PFSK-1 (cell line): Measurements from ENCODE around the gene CREB3L2.

Source experiments
- FOXP2 ChIP-seq: optimal IDR thresholded peaks from 2 replicates; pipeline ENCODE3; 2011; ENCODE audit warnings: borderline replicate concordance, control low read depth, inconsistent platforms; ENCODE audit not compliant: insufficient read depth; ENCODE audit errors: extremely low read length, extremely low read depth
- POLR2AphosphoS5 ChIP-seq: IDR thresholded peaks from 2 replicates; pipeline ENCODE4 v1.6.1; 2012; ENCODE audit warnings: low read depth, mild to moderate bottlenecking, control low read depth, low read length, moderate library complexity
- SIN3A ChIP-seq: IDR thresholded peaks from 2 replicates; pipeline ENCODE4 v1.6.1; 2012; ENCODE audit warnings: mild to moderate bottlenecking, low read length, moderate library complexity, borderline replicate concordance; ENCODE audit not compliant: insufficient read depth
- TAF1 ChIP-seq: IDR thresholded peaks from 2 replicates; pipeline ENCODE4 v1.6.1; 2012; ENCODE audit warnings: low read length, control low read depth, borderline replicate concordance; ENCODE audit not compliant: insufficient read depth
- TF ChIP-seq, protein P1 (sequence below), 2 experiments: IDR thresholded peaks; 2 replicates each; pipeline versions ENCODE4 v1.6.1 to v1.8.0; 2011 to 2012; ENCODE audit warnings: low read depth in 2 of 2, low read length in 2 of 2, control low read depth in 1 of 2, inconsistent platforms in 1 of 2, mild to moderate bottlenecking in 1 of 2, moderate library complexity in 1 of 2; ENCODE audit not compliant: insufficient read depth in 1 of 2

Gene CREB3L2

DNA sequence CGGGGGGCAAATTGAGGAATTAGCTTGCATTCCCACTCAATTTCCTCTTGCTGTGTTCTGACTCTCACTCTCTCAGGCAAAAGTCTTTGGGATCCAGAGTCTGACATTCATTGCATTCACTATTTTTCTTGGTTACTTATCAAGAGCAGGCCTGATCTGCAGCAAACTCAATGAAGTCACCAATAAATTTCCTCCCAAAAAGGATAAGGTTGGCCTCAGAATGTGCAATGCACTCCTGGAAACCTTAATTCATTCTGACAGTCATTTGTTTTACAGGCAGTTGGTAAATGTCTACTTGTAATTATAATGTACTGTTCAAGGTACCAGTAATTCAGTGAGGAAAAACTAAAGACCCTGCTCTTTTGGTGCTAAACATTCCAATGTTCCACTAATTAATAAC is 148.8 kb downstream of the CREB3L2 start:
- TF ChIP-seq SIN3A (no peak), FOXP2 (no peak), POLR2AphosphoS5 (no peak), TAF1 (no peak)
- TF ChIP-seq, protein P1, sequence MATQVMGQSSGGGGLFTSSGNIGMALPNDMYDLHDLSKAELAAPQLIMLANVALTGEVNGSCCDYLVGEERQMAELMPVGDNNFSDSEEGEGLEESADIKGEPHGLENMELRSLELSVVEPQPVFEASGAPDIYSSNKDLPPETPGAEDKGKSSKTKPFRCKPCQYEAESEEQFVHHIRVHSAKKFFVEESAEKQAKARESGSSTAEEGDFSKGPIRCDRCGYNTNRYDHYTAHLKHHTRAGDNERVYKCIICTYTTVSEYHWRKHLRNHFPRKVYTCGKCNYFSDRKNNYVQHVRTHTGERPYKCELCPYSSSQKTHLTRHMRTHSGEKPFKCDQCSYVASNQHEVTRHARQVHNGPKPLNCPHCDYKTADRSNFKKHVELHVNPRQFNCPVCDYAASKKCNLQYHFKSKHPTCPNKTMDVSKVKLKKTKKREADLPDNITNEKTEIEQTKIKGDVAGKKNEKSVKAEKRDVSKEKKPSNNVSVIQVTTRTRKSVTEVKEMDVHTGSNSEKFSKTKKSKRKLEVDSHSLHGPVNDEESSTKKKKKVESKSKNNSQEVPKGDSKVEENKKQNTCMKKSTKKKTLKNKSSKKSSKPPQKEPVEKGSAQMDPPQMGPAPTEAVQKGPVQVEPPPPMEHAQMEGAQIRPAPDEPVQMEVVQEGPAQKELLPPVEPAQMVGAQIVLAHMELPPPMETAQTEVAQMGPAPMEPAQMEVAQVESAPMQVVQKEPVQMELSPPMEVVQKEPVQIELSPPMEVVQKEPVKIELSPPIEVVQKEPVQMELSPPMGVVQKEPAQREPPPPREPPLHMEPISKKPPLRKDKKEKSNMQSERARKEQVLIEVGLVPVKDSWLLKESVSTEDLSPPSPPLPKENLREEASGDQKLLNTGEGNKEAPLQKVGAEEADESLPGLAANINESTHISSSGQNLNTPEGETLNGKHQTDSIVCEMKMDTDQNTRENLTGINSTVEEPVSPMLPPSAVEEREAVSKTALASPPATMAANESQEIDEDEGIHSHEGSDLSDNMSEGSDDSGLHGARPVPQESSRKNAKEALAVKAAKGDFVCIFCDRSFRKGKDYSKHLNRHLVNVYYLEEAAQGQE (IDR thresholded peaks at IDR 0.05; ENCODE audit: insufficient read depth in 1 of 2, low read depth in 2 of 2, low read length in 2 of 2): no peak

DNA sequence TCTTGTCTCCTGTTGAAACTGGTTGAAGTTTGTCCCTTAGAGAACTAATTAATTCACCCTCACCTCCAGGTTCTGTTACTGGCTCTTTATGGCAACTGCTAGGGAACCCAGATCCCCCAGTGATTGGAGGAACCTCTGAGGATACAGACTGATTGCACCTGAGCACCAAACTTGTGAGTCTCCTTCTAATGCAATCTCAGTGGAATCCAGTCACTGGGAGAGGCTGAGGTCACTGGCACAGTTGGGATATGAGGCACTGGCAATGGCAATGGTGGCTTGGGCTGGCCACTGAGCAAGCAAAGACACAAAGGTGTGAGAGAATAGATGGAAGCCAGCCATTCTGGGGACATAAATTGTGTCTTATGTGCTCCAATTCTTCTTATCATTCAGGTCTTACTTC is 149.8 kb downstream of the CREB3L2 start:
- TF ChIP-seq POLR2AphosphoS5: no peak
- TF ChIP-seq SIN3A: no peak
- TF ChIP-seq, protein P1 (IDR thresholded peaks at IDR 0.05; ENCODE audit: insufficient read depth in 1 of 2, low read depth in 2 of 2, low read length in 2 of 2): no peak
- TF ChIP-seq FOXP2: no peak
- TF ChIP-seq TAF1: no peak

DNA sequence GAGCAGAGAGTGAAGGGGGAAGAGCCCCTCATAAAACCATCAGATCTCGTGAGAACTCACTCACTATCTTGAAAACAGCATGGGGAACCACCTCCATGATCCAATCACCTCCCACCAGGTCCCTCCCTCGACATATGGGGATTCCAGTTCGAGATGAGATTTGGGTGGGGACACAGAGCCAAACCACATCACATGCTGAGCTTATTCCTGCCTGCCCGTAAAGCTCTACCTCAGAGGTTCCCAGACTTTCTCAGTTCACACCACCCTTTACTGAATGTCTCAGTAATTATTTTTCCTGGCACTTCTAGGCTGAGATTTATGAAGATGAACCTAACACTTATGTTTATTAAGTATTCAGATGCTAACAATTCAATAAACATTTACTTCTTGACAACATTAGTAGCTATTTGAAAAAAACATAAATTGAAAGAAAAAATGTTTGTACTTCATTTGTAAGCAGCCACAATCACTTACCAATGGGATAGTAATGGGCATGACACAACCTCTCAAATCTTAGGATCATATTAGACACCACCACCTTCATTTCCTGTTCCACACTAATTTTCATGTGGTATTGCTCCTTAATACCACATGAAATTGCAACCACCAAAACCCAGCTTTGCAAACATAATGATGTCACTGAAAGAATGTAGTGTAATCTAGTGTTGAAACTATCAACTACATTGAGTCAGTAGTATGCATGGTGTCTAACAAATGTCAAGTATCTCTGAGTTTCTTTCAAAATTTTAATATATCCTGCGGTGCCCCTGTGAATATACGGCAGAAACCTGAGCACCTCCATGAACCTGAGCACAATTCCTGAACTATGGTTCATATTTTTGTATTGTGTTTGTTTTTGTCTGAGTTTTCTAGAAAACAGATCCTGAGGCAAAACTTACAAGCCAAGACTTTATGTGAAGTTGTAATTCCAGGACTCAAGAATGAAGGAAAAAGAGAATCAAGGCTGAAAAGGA is 150.6 kb downstream of the CREB3L2 start:
- TF ChIP-seq FOXP2 (no peak), SIN3A (no peak), TAF1 (no peak), POLR2AphosphoS5 (no peak)
- TF ChIP-seq, protein P1 (IDR thresholded peaks at IDR 0.05; ENCODE audit: insufficient read depth in 1 of 2, low read depth in 2 of 2, low read length in 2 of 2): no peak

GRCh38 chr7:137850571-137850970 is 151.3 kb downstream of the CREB3L2 start:
- TF ChIP-seq, protein P1 (IDR thresholded peaks at IDR 0.05; ENCODE audit: insufficient read depth in 1 of 2, low read depth in 2 of 2, low read length in 2 of 2): no peak
- no peak for TF ChIP-seq POLR2AphosphoS5
- no peak for TF ChIP-seq SIN3A
- no peak for TF ChIP-seq TAF1
- TF ChIP-seq FOXP2: no peak
